Ishikawa (cell line): ENCODE measurements around the gene COL23A1.

Experiments used
- CEBPB ChIP-seq: IDR thresholded peaks from 2 replicates; pipeline ENCODE4 v1.6.1; 2012
- CREB1 ChIP-seq: IDR thresholded peaks from 2 replicates; pipeline ENCODE4 v1.6.1; 2012; ENCODE audit warnings: low read depth
- EGR1 ChIP-seq: IDR thresholded peaks from 2 replicates; pipeline ENCODE4 v1.6.1; 2012
- EP300 ChIP-seq: IDR thresholded peaks from 2 replicates; pipeline ENCODE4 v1.6.1; 2012; ENCODE audit warnings: borderline replicate concordance
- FOXM1 ChIP-seq: IDR thresholded peaks from 2 replicates; pipeline ENCODE4 v1.6.1; 2012; ENCODE audit warnings: low read depth, borderline replicate concordance
- MAX ChIP-seq: IDR thresholded peaks from 2 replicates; pipeline ENCODE4 v1.6.1; 2012
- NFIC ChIP-seq: IDR thresholded peaks from 2 replicates; pipeline ENCODE4 v1.6.1; 2012
- RAD21 ChIP-seq: IDR thresholded peaks from 2 replicates; pipeline ENCODE4 v1.6.1; 2012; ENCODE audit warnings: low read depth
- REST ChIP-seq: IDR thresholded peaks from 2 replicates; pipeline ENCODE4 v1.6.1; 2012; ENCODE audit warnings: low read depth, mild to moderate bottlenecking
- TAF1 ChIP-seq: IDR thresholded peaks from 2 replicates; pipeline ENCODE4 v1.6.1; 2012; ENCODE audit warnings: low read depth, mild to moderate bottlenecking
- TCF12 ChIP-seq: IDR thresholded peaks from 2 replicates; pipeline ENCODE4 v1.6.1; 2012; ENCODE audit warnings: low read depth
- TEAD4 ChIP-seq: IDR thresholded peaks from 2 replicates; pipeline ENCODE4 v1.6.1; 2012
- USF1 ChIP-seq: IDR thresholded peaks from 2 replicates; pipeline ENCODE4 v1.6.1; 2012
- YY1 ChIP-seq: IDR thresholded peaks from 2 replicates; pipeline ENCODE4 v1.6.1; 2012; ENCODE audit warnings: low read depth
- ZBTB7A ChIP-seq: IDR thresholded peaks from 2 replicates; pipeline ENCODE4 v1.6.1; 2012; ENCODE audit warnings: low read depth

COL23A1 gene

GRCh38 chr5:178225174-178225573 lies 365.0 kb downstream of the COL23A1 start:
- TF ChIP-seq ZBTB7A (no peak), MAX (no peak), FOXM1 (no peak), CEBPB (no peak)

- TF ChIP-seq ZBTB7A (no peak), TAF1 (no peak), CREB1 (no peak), EGR1 (no peak), RAD21 (no peak), USF1 (no peak), YY1 (no peak), REST (no peak), CEBPB (no peak), TEAD4 (no peak), FOXM1 (no peak), TCF12 (no peak), EP300 (no peak), MAX (no peak)
These were observed 365.8 kb downstream of the COL23A1 start for GRCh38 chr5:178224403-178224802.

DNA sequence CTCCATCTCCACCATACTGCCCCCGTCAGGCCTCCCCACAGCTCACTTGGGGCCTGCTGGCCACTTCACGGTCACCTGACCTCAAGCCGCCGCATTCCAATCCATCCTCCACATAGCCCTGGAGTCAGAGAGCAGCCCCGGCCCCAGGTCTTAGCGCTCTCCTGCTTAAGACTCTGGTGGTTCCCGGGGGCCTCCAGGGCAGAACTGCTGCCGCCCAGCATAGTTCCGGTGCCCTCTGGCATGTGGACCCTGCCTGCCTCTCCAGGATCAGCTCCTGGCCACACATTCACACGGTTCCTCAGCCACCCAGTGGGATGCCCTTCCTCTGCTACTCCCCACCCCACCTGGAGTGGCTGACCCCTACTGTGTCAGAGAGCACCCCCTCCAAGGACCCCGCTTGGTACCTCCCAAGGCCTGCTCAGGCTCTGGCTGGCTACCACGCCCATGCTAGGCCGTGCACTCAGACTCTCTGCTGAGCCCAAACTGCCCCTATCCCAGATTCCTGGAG lies 366.3 kb downstream of the COL23A1 start:
- TF ChIP-seq TAF1, result no peak
- no peak for TF ChIP-seq TEAD4
- no peak for TF ChIP-seq EP300
- TF ChIP-seq MAX, result no peak
- TF ChIP-seq USF1, result no peak
- no peak for TF ChIP-seq EGR1
- TF ChIP-seq ZBTB7A, result no peak

GRCh38 chr5:178223196-178223773 lies 366.9 kb downstream of the COL23A1 start:
- TF ChIP-seq NFIC (no peak), EP300 (no peak), REST (no peak), YY1 (no peak), TCF12 (no peak), ZBTB7A (no peak), CREB1 (no peak), USF1 (no peak), TAF1 (no peak), MAX (no peak), CEBPB (no peak), TEAD4 (no peak)

GRCh38 chr5:178222292-178222691 lies 367.9 kb downstream of the COL23A1 start:
- TF ChIP-seq MAX (no peak), EGR1 (no peak), REST (no peak), RAD21 (no peak), YY1 (no peak), FOXM1 (no peak)
